Mesodermal cell (in vitro differentiated cells): ENCODE measurements around the gene TMEM45A.
"Not testable (repeated sequence)": the region's sequence is repeated elsewhere in the genome, so short reads cannot be mapped to it uniquely, and the experiment has no call there.

Source experiments
- H3K27ac ChIP-seq: 2 replicates; pipeline ENCODE4 v1.7.0; 2013; ENCODE audit warnings: mild to moderate bottlenecking, low read depth, low read length, moderate library complexity; ENCODE audit not compliant: severe bottlenecking
- H3K36me3 ChIP-seq: 2 replicates; pipeline ENCODE4 v1.7.1; 2013; ENCODE audit warnings: mild to moderate bottlenecking, low read length, moderate library complexity; ENCODE audit not compliant: control insufficient read depth, insufficient read depth
- H3K4me1 ChIP-seq: one replicate; pipeline ENCODE4 v1.7.1; 2013; ENCODE audit warnings: mild to moderate bottlenecking, low read length; ENCODE audit not compliant: insufficient read depth, control insufficient read depth, poor library complexity, severe bottlenecking
- H3K4me3 ChIP-seq: 2 replicates; pipeline ENCODE4 v1.7.0; 2013; ENCODE audit warnings: low read length, control low read depth, mild to moderate bottlenecking; ENCODE audit not compliant: insufficient read depth, poor library complexity, severe bottlenecking; ENCODE audit errors: extremely low read depth
- H3K9me3 ChIP-seq: 2 replicates; pipeline ENCODE4 v1.7.1; 2013; ENCODE audit warnings: mild to moderate bottlenecking, low read length, moderate library complexity; ENCODE audit not compliant: control insufficient read depth
- WGBS, 2 experiments: methylation state at CpG; one replicate each; pipeline ENCODE4 v1.1.5; 2013; ENCODE audit warnings: missing lambda C conversion rate in 2 of 2; ENCODE audit not compliant: insufficient coverage in 2 of 2; 5-methylcytosine and 5-hydroxymethylcytosine counted together

The TMEM45A gene

DNA sequence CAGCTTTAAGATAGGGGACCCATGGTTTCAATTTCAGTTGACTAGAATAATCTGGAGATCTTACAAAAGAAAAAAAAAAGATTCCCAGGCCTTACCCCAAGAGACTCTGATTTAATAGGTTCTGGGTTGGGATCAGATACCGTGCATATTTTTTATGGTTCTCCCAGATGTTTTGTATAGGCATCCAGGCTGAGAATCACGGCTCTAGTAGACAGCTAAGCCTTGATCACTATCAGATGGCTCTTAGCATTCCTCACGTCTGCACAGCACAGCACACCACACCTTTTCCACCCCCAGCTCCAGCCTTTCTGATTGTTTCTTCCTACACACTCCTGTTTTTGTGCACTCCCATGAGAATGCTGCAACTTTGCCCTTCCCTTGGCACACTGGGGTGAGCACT lies 40.8 kb downstream of the TMEM45A start:
- H3K9me3 ChIP-seq = no peaks in the 10 kb centered on the region
- 85 to 93% methylated on average over 2 to 3 of the region's 3 CpGs for WGBS, 2 experiments
- H3K36me3 ChIP-seq = no peaks in the 10 kb centered on the region
- no peak overlapping the region for H3K27ac ChIP-seq
- H3K4me3 ChIP-seq = no peak overlapping the region
- H3K4me1 ChIP-seq = peaks cover 17% of the 10 kb centered on the region

DNA sequence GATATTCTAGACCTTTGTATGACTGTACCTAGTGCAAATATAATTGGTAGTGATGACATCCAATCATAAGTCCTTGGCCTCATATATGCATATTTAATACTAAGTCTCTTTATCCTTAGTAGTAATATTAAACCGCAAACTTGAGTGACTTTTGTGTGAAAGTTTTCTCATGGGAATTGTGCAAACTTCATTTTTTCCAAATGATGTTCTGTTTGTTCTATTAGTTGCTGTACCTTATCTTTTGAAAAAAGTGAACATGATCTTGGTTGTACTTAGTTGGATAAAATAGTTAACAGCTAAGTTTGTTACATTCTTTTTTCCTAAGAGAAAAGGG lies 43.2 kb downstream of the TMEM45A start:
- no peak overlapping the region for H3K4me3 ChIP-seq
- H3K27ac ChIP-seq = no peak overlapping the region
- no peaks in the 10 kb centered on the region for H3K9me3 ChIP-seq
- WGBS, 2 experiments = no CpG with 5 or more reads among the region's 1 CpG
- H3K4me1 ChIP-seq = peaks cover 17% of the 10 kb centered on the region
- H3K36me3 ChIP-seq = no peaks in the 10 kb centered on the region

DNA sequence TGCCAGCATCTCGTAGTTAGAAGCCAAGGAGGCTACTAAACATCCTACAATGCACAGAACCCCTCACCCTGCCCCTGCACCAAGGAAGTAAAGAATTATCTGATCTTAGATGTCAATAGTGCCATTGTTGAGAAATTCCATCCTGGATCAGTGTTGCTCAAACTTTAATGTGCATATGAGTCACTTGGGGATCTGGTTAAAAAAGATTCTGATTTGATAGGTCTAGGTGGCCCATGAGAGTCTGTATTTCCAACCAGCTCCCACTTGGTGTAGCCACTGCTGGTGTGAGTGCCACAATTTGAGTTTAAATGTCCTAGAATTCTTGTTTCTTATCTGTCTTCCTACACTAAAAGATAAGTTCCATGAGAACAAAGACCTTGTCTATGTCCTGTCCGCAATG lies 43.7 kb downstream of the TMEM45A start:
- no CpG with 5 or more reads among the region's 2 CpGs for WGBS, 2 experiments

DNA sequence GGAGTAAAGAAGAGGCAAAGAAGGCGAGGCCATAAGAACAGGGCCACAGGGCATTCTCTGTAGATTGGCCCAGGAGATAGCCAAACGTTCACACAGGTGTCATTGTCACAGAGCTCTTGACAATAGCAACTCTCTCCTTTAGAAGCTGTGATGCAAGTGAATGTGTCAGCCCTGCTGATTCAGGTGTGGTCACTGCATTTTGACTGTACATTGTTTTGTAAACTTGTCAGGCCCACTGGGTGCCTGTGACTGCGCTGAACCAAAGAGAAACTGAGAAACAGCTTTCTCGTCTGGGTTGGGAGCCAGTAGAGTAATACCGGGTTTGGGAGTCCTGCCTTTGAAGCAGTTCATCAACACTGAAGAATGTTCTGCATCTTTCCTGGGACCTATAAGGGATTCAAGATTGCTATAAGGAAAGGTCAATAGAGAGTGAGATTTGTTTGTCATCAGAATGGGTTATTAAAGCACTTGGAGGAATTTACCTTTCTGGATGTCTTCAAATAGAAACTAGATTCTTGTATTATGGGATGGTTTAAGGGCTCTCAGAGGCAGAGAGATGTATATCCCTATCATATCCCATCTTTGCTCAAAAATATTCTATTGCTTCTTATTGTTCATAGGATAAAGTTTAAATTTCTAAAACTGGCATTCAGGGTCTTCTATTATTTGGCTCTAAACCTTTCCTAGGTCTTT lies 45.4 kb downstream of the TMEM45A start:
- peaks cover 17% of the 10 kb centered on the region for H3K4me1 ChIP-seq
- H3K36me3 ChIP-seq = no peaks in the 10 kb centered on the region
- no peak overlapping the region for H3K4me3 ChIP-seq
- no peaks in the 10 kb centered on the region for H3K9me3 ChIP-seq
- WGBS, 2 experiments = 90 to 93% methylated on average over 4 to 5 of the region's 5 CpGs
- no peak overlapping the region for H3K27ac ChIP-seq

More for the DNA sequence above, 43.7 kb downstream of the TMEM45A start:
- H3K36me3 ChIP-seq = no peaks in the 10 kb centered on the region
- no peaks in the 10 kb centered on the region for H3K9me3 ChIP-seq
- H3K4me1 ChIP-seq = peaks cover 17% of the 10 kb centered on the region
- H3K4me3 ChIP-seq = no peak overlapping the region
- H3K27ac ChIP-seq = no peak overlapping the region

DNA sequence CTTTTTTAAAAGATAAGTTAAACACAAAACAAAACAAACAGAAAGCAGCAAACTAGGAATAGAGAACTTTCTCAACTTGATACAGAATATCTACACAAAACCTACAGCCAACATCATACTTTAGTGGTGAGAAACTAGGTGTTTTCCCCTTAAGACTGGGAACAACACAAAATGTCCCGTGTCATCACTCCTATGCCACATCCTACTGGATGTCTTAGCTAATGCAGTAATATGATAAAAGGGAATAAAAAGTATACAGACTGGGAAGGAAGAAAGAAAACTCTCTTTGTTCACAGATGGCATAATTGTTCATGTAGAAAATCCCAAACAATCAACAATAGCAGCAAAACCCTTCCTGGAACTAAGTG lies 45.9 kb downstream of the TMEM45A start:
- H3K9me3 ChIP-seq = no peaks in the 10 kb centered on the region

DNA sequence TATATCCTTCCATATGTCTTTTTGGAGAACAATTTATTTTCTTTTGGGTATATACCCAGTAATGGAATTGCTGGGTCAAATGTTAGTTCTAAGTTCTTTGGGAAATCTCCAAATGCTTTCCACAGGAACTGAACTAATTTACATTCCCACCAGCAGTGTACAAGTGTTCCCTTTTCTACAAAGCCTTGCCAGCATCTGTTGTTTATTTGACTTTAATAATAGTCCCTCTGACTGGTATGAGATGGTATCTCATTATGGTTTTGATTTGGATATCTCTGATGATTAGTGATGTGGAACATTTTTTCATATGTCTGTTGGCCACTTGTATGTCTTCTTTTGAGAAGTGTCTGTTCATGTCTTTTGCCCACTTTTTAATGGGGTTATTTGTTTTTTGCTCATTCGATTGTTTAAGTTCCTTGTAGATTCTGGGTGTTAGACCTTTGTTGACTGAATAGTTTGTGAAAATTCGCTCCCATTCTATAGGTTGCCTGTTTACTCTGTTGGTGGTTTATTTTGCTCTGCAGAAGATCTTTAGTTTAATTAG lies 48.4 kb downstream of the TMEM45A start:
- 74 to 84% methylated on average over 2 of the region's 2 CpGs for WGBS, 2 experiments
- Histone ChIP-seq H3K27ac (no peak overlapping the region), H3K36me3 (no peaks in the 10 kb centered on the region), H3K4me3 (no peak overlapping the region), H3K9me3 (no peaks in the 10 kb centered on the region), H3K4me1 (peaks cover 9% of the 10 kb centered on the region)

More for the DNA sequence above, 45.9 kb downstream of the TMEM45A start:
- Histone ChIP-seq H3K27ac (no peak overlapping the region), H3K4me3 (no peak overlapping the region), H3K36me3 (no peaks in the 10 kb centered on the region), H3K4me1 (peaks cover 17% of the 10 kb centered on the region)
- no CpG with 5 or more reads among the region's 1 CpG for WGBS, 2 experiments

DNA sequence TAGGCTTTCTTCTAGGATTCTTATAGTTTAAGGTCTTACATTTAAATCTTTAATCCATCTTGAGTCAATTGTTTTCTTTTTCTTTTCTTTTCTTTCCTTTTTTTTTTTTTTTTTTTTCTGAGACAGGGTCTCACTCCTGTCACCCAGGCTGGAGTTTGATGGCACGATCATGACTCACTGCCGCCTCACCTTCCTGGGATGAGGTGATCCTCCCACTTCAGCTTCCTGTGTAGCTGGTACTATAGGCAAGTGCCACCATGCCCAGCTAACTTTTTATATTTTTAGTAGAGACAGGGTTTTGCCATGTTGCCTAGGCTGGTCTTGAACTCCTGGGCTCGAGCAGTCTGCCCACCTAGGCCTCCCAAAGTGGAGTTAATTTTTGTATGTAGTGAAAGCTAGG lies 49.0 kb downstream of the TMEM45A start:
- H3K4me3 ChIP-seq, H3K36me3 ChIP-seq, H3K4me1 ChIP-seq, H3K27ac ChIP-seq, H3K9me3 ChIP-seq: not testable (repeated sequence)
- WGBS, 2 experiments = 83% methylated on average over 1 of the region's 3 CpGs; no CpG with 5 or more reads in 1 of the 2 experiments

DNA sequence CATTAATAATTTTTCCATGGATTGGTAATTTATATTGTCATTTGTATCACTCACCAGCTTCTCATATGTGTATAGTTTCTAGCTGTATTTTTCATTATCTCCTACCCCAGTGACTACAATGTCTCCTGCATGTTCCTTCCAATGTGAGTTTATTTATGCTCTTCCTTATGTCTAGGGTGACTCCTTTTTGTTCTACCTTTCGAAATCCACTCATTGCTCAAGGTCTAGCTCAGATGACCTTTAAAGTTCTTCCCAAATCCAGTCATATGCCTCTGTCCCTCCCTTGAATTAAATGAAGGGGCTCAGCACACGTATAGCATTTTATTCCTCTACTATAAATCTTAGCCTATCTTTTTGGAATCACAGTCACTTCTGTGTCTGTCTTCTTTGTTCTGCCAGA lies 53.0 kb downstream of the TMEM45A start:
- Histone ChIP-seq H3K4me1 (peaks cover under 1% of the 10 kb centered on the region), H3K9me3 (no peaks in the 10 kb centered on the region), H3K4me3 (no peak overlapping the region), H3K27ac (no peak overlapping the region), H3K36me3 (no peaks in the 10 kb centered on the region)
- WGBS, 2 experiments = 89 to 95% methylated on average over 2 of the region's 2 CpGs

DNA sequence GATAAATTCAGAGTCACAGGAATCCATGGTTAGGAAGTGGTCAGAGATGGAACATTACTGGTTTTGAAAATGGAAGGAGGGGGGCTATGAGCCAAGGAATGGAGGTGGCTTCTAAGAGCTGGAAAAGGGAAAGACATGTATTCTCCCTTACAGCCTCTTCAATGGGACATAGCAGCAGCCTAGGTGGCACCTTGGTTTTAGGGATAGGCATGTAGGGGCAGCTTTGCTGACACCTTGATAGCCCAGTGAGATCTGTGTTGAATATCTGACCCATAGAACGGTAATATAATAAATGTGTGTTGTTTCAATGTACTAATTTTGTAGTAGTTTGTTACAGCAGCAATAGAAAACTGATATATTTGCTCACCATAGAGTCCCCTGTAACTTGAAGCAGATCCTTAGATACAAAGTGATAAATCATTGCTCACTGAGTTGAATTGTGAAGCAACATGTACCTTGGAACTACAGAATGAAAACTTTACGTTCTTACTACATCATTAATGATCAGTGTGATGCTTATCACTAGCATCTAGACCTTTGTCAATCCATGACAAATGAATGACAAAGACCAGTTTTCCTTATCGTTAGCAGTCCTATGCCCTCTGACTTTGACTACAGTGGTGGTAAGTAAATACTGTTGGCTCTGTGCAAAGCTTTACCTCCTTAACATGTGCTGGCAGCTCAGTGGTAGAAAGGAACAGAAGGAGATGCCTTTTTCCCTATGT lies 53.8 kb downstream of the TMEM45A start:
- H3K27ac ChIP-seq = no peak overlapping the region
- H3K4me1 ChIP-seq = peaks cover 4% of the 10 kb centered on the region
- 97 to 100% methylated on average over 1 to 3 of the region's 3 CpGs for WGBS, 2 experiments

DNA sequence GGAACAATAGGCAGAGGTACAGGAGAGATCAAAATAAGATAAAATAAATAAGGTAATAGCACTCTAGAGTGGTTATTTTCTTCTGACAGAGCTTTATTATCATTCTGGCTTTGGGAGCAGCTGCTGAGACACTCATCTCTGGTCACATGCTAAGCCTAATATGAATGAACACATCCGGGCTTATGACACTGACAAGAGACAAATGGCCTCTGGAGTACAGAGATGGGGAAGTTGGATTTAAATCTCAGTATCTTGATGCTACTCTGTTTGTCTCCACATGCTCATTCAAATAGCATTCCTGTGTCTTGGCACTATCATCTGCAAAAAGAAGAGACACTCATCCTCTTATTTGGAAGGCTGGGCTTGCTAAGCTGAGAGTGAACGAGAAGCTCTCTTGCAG lies 55.6 kb downstream of the TMEM45A start:
- H3K4me1 ChIP-seq = peaks cover 4% of the 10 kb centered on the region
- no peak overlapping the region for H3K27ac ChIP-seq
- H3K4me3 ChIP-seq = no peak overlapping the region
- no peaks in the 10 kb centered on the region for H3K9me3 ChIP-seq
- H3K36me3 ChIP-seq = no peaks in the 10 kb centered on the region
- whole genome bisulfite sequencing, 2 experiments = 67 to 100% methylated on average over 1 of the region's 2 CpGs

More for the DNA sequence above, 53.8 kb downstream of the TMEM45A start:
- H3K36me3 ChIP-seq = no peaks in the 10 kb centered on the region
- no peak overlapping the region for H3K4me3 ChIP-seq
- no peaks in the 10 kb centered on the region for H3K9me3 ChIP-seq
